Measurements from ENCODE around the gene DACH1.

DNA sequence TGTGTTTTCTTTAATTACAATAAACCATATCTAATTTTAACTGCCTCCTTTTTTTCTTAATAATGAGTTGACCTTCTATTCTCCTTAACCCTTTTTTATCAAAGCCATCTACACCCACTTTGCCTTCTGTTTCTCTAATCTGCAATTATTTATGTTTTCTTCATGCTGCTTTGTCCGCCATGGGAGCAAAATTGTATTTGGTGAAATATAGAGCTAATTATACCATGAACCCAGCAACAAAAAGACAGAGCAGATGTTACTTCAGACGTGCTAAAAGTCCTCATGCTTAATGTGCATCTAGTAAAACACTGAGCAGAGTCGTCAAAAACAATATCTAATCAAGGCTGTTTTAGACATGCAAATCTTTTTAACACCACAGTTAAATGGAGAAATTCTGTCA, 264.7 kb downstream of the DACH1 start:
- TF ChIP-seq, protein P1, sequence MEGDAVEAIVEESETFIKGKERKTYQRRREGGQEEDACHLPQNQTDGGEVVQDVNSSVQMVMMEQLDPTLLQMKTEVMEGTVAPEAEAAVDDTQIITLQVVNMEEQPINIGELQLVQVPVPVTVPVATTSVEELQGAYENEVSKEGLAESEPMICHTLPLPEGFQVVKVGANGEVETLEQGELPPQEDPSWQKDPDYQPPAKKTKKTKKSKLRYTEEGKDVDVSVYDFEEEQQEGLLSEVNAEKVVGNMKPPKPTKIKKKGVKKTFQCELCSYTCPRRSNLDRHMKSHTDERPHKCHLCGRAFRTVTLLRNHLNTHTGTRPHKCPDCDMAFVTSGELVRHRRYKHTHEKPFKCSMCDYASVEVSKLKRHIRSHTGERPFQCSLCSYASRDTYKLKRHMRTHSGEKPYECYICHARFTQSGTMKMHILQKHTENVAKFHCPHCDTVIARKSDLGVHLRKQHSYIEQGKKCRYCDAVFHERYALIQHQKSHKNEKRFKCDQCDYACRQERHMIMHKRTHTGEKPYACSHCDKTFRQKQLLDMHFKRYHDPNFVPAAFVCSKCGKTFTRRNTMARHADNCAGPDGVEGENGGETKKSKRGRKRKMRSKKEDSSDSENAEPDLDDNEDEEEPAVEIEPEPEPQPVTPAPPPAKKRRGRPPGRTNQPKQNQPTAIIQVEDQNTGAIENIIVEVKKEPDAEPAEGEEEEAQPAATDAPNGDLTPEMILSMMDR (IDR thresholded peaks at IDR 0.05): no peak
- TF ChIP-seq POLR2A (IDR thresholded peaks at IDR 0.05) (no peak), EP300 (IDR thresholded peaks at IDR 0.05) (no peak)

All from tibial nerve (tissue), 4 donors.